ENCODE measurements around the gene FOXD3.

FOXD3 gene

DNA sequence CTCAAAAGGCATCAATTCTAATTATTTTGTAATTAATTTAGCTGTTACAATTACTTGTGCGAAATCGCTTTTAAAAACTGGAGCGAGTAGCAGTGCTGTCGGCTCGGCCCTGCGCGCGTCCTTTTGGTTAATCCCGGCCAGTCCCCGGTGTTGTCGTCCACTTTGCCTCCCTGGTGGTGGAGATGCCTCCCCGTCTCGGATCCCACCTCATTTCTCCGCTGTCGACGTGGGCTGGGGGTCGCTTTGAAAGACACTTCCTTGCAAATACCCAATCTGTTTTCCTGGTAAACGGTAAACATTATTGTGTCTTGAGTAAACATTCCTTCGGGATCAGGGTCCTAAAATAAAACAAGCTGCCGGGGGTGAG is 3.7 kb downstream of the FOXD3 start:
- no peak for DNase-seq (ENCODE audit: low read depth)
- TF ChIP-seq, protein P1, sequence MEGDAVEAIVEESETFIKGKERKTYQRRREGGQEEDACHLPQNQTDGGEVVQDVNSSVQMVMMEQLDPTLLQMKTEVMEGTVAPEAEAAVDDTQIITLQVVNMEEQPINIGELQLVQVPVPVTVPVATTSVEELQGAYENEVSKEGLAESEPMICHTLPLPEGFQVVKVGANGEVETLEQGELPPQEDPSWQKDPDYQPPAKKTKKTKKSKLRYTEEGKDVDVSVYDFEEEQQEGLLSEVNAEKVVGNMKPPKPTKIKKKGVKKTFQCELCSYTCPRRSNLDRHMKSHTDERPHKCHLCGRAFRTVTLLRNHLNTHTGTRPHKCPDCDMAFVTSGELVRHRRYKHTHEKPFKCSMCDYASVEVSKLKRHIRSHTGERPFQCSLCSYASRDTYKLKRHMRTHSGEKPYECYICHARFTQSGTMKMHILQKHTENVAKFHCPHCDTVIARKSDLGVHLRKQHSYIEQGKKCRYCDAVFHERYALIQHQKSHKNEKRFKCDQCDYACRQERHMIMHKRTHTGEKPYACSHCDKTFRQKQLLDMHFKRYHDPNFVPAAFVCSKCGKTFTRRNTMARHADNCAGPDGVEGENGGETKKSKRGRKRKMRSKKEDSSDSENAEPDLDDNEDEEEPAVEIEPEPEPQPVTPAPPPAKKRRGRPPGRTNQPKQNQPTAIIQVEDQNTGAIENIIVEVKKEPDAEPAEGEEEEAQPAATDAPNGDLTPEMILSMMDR (conservative IDR thresholded peaks at IDR 0.05; ENCODE audit: control insufficient read depth, insufficient read depth, low read depth, low read length), result no peak
- H3K4me3 ChIP-seq (ENCODE audit: control insufficient read depth, low read depth, low read length), result no peak overlapping the region

DNA sequence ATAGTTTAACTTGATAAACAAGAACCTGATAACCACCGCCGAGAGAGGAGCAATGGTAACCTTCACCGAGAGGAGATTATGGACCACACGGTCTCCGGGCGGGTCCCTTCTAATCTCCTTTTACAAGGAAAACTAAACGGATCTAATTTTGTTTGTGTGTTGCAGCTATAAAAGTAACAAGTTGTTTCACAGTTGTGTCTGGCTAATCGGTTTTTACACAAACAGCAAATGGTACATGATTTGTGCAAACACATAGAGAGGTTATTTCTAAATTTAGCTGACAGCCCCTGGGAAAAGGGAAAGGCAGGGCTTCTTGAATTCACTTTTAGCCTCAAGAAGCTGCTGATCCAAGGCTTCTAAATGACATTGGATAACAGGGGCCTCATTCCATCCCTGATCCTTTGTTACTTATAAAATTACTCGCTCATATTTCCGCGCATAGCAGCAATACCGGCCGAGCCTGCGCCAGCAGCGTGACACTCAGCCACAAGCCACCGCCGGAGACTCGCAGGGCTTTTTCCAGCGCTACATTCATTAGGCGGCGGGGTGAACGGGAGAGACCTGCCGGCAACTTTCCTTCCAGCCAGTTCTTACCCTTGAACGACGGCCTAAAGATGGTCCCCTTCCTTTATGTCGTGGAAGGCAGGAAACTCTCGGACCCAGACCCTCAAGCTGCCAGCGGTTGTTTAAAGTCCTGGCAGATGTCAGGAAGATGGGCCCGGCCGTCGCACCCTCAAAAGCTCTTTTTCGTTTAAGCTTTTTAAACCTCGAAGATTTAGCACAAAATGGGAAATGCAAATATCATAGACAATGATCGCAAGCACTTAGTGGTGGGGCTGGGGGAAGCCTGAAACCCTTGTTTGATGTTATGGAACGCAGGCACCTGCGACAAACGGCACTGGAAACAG is 4.4 kb downstream of the FOXD3 start:
- no peak overlapping the region for H3K4me3 ChIP-seq (ENCODE audit: control insufficient read depth, low read depth, low read length)
- TF ChIP-seq, protein P1 (conservative IDR thresholded peaks at IDR 0.05; ENCODE audit: control insufficient read depth, insufficient read depth, low read depth, low read length), result no peak
- DNase-seq (ENCODE audit: low read depth), result no peak

DNA sequence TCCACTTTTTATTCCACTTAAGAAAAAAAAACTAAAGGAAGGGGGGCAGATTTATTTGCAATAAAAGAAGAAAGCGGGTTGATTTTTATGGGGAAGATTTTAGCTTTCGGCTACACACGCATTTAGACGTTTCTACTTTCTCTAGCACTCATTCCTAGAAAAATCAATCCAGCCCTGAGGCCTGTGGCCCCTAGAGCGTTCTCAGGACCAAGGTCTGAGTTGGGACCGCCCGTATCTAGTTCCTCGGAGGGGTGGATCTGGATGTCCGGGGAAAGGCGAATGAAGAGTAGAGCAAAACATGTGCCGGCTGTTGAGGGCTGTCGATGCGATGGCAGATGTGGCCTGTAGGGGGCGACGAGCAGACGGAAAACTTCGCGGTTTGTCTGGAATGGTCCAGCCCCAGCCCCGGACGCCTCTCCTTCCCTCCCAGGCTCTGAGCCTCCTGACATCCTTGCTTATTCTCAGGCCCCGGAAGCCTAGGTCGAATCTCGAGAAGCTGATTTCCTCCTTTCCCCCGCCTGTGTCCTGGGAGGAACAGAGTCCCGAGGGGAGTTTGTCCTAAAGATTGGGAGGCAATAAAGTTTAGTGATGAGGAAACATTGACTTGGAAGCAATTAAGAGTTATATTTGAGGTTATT is 5.2 kb downstream of the FOXD3 start:
- no peak overlapping the region for H3K4me3 ChIP-seq (ENCODE audit: control insufficient read depth, low read depth, low read length)
- peak; percentile 59 for DNase-seq (ENCODE audit: low read depth)
- TF ChIP-seq, protein P1 (conservative IDR thresholded peaks at IDR 0.05; ENCODE audit: control insufficient read depth, insufficient read depth, low read depth, low read length), result peak; percentile 77

DNA sequence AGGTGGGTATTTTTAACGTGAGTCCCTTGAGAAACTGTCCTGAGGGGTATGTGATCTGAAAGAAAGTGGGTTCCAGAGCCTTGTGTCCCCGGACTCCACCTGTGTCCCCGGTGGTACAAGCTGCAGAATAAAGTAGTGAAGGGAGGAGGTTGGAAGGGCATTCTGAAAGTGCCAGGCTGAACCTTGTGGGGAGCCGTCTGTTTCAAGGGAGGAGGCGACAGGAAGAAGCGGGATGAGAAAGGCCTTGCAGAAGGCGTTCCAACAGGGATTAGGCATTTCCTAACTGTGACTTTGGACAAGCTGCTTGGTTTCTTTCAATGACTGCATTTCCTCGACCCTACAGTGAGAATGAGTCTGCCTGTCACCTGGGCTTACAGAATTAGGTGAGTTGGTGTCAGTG is 5.8 kb downstream of the FOXD3 start:
- DNase-seq (ENCODE audit: low read depth), result no peak
- H3K4me3 ChIP-seq (ENCODE audit: control insufficient read depth, low read depth, low read length), result no peak overlapping the region
- TF ChIP-seq, protein P1 (conservative IDR thresholded peaks at IDR 0.05; ENCODE audit: control insufficient read depth, insufficient read depth, low read depth, low read length), result no peak

DNA sequence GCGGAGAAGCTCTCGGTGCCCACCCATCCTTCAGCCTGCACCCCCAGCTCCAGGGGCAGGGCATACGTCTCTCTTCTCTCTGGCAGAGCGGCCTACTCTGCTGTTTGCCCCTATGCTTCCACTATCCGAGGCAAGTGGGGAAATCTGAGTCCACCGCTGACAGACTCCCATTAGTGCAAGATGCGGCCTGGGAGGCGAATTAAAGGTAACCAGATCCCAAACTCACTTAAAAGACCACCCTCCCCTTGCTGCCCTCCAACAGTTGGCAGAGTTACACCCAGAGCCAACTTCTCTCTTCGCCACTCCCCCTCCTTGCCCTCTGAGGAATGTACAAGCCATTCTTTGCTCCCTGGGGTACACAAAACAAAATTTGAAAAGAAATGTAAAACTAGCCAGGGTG is 6.4 kb downstream of the FOXD3 start:
- H3K4me3 ChIP-seq (ENCODE audit: control insufficient read depth, low read depth, low read length), result no peak overlapping the region
- no peak for DNase-seq (ENCODE audit: low read depth)
- TF ChIP-seq, protein P1 (conservative IDR thresholded peaks at IDR 0.05; ENCODE audit: control insufficient read depth, insufficient read depth, low read depth, low read length), result no peak

DNA sequence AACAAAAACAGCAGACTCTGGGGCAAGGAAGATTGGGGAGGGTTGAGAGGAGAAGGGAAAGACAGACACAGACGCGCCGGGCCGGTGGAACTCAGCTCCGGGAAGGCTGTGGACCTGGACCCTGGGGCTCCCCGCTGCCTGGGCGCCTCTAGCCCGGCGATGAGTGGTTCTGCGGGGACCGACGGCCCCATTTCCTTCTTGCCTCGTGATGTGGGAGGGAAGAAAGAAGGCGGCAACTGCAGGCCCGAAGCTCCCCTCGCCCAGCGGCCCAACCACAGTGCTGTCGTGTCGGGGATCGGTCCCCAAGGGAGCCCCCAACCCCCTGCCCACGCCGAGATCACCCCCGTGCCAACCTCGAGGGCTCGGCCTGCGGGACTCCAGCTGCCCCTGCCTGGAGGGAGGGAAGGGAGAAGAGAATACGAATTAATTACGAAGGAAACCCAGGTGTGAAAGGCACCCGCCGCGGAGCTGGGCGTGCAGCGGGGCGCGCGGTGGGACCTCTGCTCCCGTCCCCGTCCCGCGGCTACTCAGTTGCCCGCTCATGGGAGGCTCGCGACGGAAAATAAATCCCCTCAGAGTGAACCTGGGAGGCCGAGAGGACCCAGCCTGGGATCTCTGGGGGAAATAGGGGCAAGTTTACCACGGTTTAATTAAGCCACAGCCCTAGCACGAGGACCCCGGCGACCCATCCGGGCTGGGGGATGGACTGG is 7.4 kb downstream of the FOXD3 start:
- no peak for DNase-seq (ENCODE audit: low read depth)
- TF ChIP-seq, protein P1 (conservative IDR thresholded peaks at IDR 0.05; ENCODE audit: control insufficient read depth, insufficient read depth, low read depth, low read length), result no peak
- no peak overlapping the region for H3K4me3 ChIP-seq (ENCODE audit: control insufficient read depth, low read depth, low read length)
